CD4-positive, alpha-beta T cell treated with Interleukin-1 beta for 1 hour (primary cell): Measurements from ENCODE around the gene ENTHD1.

Source experiments
- DNase-seq, 2 donors: peaks; one replicate each; pipeline ENCODE4 v3.0.0-alpha.2; 2020 to 2022

Gene ENTHD1

GRCh38 chr22:39728236-39728860 is 165.2 kb downstream of the ENTHD1 start:
- no peak for DNase-seq

DNA sequence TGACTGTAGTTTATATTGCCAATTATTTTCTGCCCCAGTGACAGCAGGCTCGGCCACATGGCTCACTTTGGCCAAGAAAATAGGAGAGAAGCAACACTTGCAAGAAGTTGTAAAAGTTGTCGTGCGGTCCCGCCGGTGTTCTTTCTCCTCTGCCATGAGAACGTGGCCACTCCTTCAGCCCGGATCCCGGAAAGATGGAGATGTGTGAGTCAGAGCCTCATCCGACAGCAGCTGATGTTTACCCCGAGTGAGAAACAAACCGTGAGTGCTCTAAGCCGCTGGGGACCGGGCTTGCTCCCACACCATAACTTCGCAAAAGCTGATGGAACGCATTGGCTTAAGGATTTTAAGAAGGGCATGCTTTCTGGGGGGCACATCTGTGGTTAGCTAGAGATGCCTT is 166.0 kb downstream of the ENTHD1 start:
- DNase-seq: no peak

- DNase-seq: no peak
Observed at GRCh38 chr22:39725351-39726035, 168.1 kb downstream of the ENTHD1 start.

DNA sequence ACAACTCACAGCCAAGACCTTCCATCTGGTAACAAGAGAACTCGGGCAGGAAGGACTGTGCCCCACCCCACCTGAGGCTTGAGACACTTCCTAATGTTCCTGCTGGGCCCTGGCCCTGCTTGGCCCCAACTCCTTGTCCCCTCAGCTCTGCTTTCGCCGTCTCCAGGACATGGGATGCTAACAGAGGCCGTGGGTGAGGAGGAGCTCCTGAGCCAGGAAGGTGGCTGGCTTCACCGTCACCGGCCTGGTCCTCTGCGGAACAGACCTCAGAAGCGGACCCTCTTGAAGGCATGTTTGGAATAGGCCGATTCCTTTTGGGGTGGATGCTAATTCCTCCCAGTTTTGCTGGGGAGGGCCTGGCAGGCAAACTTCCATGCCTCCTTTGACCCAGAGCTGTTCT is 168.7 kb downstream of the ENTHD1 start:
- no peak for DNase-seq

GRCh38 chr22:39724390-39724789 is 169.2 kb downstream of the ENTHD1 start:
- no peak for DNase-seq

GRCh38 chr22:39723899-39724351 is 169.6 kb downstream of the ENTHD1 start:
- DNase-seq: no peak

DNA sequence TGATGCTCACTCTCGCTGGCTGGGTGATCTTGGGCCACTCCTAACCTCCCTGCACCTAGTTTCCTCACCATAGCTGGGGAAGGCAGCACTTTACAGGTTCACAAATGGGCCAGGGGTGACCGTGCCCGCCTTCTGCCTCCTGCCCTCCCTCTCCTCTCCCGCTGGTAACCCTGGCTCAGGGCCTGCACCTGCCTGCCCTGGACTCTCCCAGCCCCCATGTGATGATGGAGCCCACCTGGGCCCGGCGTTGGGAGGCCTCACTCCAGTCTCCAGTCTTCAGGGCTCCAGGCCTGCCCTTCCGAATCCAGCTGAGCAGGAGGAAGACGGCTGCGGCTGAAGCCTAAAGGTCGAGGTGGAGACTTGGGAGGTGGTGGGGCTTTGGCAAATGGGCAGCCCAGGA is 170.1 kb downstream of the ENTHD1 start:
- DNase-seq: no peak

DNA sequence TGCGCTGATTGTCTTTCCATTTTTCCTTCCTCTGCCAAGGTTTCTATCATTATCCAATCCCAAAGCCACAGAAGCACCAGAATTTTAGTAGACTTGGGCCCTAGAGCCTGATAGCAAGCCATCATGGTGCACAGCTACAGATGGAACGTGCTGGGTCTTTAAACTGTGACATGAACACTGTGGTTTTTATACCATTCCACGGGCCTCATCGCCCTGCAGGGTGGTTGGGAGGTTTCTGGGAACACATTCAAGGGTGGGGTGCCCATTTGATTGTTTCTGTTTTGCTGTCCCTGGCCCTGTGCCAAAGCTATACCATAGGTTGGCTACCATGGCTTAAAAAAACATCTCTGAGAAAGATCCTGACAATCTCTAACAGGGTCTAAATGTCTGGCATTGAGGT is 171.1 kb downstream of the ENTHD1 start:
- DNase-seq: no peak

GRCh38 chr22:39722032-39722325 is 171.6 kb downstream of the ENTHD1 start:
- DNase-seq: no peak

DNA sequence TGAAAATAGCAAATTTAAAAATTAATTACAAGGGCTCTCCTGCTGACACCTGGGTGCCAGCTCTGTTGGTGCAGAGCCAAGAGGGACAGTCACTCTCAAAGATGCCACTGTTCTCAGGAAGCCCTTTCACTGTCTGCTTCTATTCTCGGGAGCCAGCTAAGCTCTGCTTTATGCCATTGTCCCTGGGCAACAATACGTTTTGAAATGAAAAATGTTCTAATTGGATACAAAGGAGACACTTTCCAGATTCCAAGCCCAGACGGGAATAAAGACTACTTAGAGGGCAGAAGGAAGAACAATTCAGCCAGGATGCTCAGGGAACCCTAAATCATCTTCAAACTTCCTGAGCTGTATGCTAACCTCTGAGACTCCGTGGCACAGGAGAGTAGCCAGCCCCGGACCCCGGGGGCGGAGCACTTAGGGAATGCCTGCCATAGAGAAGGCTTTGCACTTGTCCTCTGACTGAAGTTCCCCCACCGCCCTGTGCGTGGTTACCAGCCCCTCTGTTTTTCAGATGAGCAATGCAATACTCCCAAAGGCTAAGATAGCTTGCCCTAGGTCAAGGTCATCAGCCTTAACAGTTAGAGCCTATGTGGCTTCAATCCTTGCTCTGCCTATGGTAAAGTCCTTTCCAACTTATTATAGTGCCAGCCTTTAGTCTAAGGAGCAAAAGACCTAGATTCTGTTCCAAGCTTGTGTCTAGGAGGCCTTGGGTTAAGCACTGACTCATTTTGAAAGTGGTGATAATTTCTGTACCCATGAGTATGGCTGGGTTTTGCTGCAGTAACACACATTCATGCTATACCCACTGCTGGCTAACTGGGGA is 172.1 kb downstream of the ENTHD1 start:
- DNase-seq: no peak

DNA sequence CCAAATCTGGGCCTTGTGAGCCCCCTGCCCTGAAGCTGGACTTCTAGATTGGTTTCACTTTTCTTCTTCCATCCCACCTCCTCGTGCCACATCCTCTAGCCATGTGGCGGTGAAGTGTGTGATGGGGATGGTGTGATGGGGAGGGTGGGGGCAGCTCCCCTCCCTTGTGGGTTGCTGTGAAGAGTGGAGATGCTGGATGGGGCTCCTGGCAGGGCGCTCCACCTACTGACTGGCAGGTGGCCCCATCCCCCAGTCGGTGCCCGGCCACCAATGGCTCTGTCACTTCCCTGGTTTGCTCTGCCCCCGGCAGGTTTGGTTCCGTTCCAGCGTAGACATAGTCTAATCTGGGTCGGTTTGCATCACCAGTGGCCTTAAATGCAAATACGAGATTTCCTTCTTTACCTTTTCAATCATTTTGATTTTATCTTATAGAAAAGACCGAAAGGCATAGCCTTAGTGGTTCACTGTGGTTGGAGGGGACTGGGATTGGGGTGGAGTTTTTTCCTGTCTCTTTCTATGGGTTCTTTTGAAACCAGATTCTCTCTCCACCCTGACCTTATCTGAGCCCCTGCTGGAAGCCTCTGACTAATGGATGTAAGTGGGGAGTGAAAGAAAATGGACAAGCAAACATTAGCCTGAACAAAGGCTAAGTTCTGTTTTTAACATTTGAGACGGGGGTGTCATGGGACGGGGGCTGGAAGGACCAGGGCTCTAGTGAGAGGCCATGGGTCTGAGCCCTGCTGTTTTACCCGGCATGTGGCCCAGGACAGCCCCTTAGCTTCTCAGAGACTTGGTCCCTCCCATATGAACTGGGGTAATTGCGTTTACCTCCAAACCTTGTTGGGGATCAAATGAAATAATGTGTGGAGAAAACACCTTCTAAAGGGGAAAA is 173.8 kb downstream of the ENTHD1 start:
- no peak for DNase-seq

- DNase-seq: no peak
Observed at GRCh38 chr22:39718921-39719475, 174.6 kb downstream of the ENTHD1 start.

GRCh38 chr22:39718206-39718605 is 175.4 kb downstream of the ENTHD1 start:
- DNase-seq: no peak

GRCh38 chr22:39717099-39717498 is 176.5 kb downstream of the ENTHD1 start:
- DNase-seq: no peak

DNA sequence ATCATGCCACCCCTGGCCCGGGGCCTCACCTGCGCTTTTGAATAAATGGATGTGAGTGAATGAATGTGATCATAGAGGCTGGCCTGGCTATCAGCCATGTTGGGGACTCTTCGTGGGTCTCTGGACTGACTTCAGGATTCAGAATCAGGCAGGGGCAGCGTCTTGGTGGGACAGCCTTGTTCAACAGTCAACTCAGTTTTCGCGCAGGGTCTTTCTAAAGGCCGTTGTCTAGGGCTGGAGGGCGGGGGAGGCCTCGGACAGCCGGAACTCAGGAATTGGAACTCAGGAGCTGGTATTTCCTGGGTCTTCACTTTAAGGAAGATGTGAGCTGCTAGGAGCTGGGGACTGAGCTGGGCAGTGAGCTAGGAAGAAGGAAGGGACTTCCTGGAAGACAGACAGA is 177.0 kb downstream of the ENTHD1 start:
- no peak for DNase-seq

DNA sequence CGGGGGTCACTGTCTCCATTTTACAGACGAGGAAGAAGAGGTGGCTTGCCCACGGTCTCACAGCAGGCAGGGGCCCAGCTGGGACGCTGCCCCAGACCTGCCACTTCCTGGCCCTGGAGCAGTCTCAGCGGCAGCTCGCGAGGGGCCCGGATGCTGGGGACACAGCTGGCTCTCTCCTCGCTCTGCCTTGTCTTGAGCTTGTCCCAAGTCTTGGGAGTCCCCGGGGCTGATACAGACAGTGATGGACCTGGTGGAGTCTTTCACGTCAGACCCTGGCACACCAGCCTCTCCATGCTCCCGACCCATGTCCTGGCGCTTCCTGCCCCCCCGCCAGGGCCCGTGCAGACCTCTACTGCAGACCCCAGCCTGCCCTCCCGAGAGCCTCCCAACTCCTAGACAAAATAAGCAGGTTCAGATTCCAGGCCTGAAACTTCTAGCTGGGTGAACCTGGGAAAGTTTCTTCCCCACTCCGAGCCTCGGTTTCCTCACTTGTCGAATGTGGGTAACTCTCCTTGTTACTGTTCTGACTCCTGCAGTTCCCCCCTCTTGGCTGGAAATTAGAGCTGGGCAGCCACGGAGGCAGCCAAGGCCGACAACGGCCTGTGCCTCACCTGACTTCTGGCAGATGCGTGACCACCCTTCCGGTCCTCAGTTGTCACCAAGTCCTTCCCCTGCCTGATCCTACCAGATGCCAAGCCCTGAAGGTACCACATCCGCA is 177.6 kb downstream of the ENTHD1 start:
- no peak for DNase-seq

DNA sequence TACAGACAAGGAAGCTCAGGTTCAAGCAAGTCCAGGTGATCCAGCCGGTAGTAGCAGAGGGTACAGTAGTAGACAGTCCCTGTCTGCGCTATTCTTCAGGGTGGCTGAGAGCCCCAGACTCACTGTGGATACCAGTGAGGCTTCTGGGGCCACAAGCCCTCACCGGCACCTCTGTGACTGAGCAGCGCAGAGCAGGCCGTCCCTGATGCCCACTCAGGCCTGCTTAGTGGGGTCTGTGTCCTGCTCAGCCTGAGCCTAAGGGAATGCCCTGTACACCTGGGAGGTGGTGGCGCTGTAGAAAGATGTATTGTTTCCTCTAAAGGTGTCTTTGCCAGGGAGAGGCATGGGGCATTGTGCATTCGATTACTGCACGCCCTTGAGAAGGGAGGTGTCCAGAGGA is 179.2 kb downstream of the ENTHD1 start:
- no peak for DNase-seq

DNA sequence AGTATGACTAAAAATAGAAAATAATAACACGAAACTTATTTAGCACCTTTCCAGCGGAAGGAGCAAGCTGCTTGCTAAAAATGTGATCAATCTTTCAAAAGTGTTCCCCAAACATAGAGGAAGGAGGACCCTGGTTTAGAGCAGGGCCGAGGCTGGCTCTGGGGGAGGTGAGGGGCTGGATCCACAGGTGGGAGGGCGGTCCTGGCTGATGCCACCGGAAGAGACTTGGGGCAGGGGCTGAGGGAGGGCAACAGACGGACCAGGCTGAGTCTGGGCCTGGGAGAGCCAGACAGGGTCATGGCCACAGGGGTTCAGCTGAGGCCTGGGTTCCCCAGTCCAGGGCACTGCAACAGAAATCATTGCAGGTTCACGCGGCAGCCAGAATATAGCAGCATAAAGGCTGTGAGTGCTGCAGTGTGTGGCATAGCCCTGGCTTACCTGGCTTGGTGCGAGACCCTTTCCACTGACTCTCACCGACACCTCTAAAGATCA is 179.7 kb downstream of the ENTHD1 start:
- no peak for DNase-seq

- DNase-seq: no peak
Observed at GRCh38 chr22:39712751-39713525, 180.6 kb downstream of the ENTHD1 start.

GRCh38 chr22:39712081-39712480 is 181.5 kb downstream of the ENTHD1 start:
- no peak for DNase-seq
